ENCODE measurements around the gene CUEDC2.
A peak's percentile ranks its signal among the peaks of the same experiment; 100 is the strongest.

Gene CUEDC2

DNA sequence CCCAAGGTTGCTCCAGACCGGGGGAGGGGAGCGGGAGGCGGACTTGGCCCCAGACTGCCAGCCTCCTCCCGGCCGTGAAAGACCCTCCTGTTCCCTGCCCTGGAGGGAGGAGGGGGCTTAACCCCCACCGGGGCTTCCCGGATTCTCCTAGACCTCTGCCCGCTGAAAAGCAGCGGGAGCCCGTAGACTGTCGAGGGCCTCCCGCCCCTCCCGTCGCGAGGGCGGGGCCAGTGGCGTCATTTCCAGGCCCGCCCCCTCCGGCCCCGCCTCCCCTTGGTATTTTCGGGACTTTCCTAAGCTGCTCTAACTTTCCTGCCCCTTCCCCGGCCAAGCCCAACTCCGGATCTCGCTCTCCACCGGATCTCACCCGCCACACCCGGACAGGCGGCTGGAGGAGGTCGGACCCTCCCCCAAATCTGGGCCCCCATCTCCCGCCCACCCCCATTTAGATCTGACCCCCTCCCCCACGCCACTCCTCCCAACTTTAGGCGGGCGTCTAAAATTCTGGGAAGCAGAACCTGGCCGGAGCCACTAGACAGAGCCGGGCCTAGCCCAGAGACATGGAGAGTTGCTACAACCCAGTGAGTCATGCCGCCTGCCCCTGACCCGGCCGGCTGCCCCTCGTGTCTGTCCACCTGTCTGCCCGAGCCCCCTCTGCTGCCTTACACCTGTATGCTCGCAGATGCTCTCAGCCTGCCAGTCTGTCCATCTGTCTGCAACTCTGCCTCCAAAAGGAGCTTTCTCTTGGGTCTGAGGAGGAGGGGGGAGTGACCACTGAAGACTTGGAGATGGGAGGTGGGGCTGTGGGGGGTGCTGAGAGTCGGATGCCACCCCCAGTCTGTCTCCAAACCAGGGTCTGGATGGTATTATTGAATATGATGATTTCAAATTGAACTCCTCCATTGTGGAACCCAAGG, 36.7 kb downstream of the CUEDC2 start, which contains the start of gene NFKB2:
TSS of gene NFKB2 (plus strand) at position 306 of the 917 bp plus-strand sequence. CDS start at position 561, 255 bp downstream.
- DNase-seq, result peak; percentile 66 to 92

GRCh38 chr10:102394801-102395399, 37.5 kb downstream of the CUEDC2 start:
- peak in 1 of 2 donors; percentile 82 for DNase-seq

DNA sequence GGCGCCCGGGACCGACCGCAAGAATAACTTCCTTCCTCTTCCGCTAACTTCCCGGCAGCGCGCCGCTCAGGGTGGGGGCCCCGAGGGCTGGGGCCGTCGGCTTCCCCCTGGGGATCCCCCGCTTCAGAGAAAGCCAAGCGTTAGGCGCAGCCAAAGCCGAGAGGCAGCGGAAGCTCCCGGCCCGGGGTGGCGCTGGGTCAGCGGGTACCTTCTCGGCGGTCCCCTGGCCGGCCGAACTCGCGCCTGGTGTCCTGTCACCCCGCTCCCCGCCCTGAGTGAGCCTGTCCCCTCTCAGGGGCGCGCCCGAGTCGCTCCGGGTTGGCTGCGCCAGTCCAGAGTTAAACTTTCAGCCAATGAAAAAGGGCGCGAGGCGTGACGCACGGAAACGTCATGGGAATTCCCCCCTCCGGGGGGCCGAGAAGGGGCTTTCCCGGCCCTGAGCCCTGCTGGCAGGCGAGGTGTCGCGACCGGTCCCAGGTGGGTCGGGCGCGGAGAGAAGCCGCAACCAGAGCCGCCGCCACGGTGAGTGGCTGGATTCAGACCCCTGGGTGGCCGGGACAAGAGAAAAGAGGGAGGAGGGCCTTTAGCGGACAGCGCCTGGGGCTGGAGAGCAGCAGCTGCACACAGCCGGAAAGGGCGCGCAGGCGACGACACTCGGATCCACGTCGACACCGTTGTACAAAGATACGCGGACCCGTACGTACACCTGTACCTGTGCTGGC, 38.1 kb downstream of the CUEDC2 start:
- DNase-seq, result peak; percentile 86 to 100

- no peak for DNase-seq
Observed at GRCh38 chr10:102393411-102394078, 38.8 kb downstream of the CUEDC2 start.

DNA sequence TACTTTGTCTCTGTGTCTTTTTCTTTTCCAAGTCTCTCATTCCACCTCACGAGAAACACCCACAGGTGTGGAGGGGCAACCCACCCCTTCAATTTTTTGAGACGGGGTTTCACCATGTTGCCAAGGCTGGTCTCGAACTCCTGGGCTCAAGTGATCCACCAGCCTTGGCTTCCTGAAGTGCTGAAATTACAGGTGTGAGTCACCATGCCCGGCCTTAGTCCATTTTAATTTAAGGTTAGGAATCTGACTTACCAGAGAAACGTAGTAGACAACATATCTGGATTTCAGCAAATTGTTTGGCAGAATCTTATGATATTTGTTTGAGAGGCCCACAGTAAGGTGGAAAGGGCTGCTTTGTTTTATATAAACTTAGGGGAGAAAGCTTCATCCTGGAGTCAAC, 40.1 kb downstream of the CUEDC2 start:
- DNase-seq, result no peak

- DNase-seq, result no peak
Observed at GRCh38 chr10:102389894-102390293, 42.5 kb downstream of the CUEDC2 start.

- no peak for DNase-seq
Observed at GRCh38 chr10:102384606-102385429, 47.6 kb downstream of the CUEDC2 start.

DNA sequence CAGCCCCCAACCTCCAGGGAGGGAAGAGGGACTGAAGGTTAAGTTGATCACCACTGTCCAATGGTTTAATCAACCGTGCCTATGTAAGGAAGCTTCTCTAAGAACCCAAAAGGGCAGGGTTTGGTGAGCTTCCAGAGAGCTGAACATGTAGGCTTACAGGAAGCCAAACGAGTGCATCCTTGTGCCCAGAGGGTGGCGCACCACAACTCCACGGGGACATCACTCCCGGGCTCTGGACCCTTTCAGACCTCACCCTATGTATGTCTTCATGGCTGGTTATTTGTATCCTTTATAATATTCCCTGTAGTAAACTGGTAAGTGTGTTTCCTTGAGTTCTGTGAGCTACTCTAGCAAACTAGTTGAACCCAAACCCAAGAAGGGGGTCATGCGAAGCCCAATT, 48.3 kb downstream of the CUEDC2 start:
- DNase-seq, result no peak

DNA sequence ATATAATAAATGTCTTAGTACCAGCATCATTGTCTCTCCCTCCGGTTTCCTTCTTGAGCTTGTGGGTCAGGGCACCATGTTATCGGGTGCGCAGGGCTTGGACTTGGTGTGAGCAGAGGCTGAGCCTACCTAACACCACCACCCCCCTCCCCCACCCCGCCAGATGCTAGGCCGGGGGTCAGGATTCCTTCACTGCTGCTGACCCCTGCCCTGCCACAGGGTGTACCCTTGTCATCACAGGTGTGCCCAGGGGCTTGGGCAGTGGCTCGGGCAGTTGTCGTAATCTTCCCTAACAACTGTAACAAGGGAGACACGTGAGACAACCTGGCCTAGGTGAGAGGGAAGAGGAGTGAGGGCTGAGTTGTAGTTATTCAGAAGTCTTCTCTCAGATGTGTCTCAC, 49.5 kb downstream of the CUEDC2 start:
- no peak for DNase-seq

GRCh38 chr10:102381983-102382382, 50.4 kb downstream of the CUEDC2 start:
- DNase-seq, result no peak

GRCh38 chr10:102379383-102379782, 53.0 kb downstream of the CUEDC2 start:
- DNase-seq, result no peak

DNA sequence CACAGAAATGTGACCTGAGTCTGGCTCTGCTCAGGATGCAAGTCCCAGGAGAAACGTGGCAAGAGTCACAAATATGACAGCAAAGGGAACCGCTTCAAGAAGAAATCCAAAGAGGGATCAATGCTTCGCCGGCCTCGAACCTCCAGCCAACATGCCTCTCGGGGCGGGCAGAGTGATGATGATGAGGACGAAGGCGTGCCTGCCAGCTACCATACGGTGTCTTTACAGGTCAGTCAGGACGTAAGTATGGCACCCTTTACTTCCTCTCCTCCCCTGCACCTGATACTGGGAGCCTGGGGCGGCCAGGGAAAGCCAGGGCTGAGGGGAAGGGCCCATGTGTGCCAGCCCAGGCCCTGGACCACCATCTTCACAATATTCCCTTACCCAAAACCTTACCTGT, 55.5 kb downstream of the CUEDC2 start:
- no peak for DNase-seq

DNA sequence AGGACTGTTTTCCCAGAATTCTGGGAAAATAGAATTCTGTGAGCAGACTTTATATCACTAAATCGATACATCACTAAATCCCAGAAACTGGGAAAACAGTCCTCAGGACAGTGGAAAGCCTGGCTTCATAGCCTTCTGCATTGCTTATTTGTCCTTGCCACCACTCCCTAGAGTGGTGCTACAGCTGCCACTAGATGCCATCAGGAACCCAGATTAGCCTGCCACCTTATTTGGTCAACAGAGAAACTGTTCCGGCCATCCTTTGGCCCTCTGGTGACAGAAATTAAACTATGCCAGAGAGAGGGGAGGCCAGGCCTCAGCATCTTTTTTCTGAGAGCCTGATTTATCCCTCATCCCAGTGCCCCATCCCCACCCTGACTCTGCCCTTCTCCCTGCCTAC, 56.5 kb downstream of the CUEDC2 start:
- DNase-seq, result no peak

DNA sequence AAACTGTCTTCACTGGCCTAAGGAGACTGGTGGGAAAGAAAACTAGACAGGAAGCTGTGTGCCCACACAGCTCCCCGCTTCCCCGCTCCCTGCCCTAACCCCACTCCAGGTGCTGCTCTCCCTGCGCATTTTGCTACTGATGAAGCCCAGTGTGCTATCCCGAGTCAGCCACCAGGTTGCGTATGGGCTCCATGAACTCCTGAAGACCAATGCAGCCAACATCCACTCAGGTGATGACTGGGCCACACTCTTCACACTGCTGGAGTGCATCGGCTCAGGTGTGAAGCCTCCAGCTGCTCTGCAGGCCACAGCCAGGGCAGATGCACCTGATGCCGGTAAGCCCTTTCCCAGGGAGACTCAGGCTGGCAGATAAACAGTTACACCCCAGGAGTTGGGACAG, 57.1 kb downstream of the CUEDC2 start:
- DNase-seq, result no peak
